Measurements from ENCODE around the gene KRT14. TPM values are rescaled to one million over a fixed set of nuclear protein-coding genes. Genes with fewer than 3 reads are reported as not detected.
"Not testable (repeated sequence)": the region's sequence is repeated elsewhere in the genome, so short reads cannot be mapped to it uniquely, and the experiment has no call there.

KRT14 gene
- total RNA-seq, 1 experiment from 2014 or later, result 6.1 TPM

- H3K4me3 ChIP-seq, DNase-seq, H3K9me3 ChIP-seq, H3K36me3 ChIP-seq, H3K27me3 ChIP-seq: not testable (repeated sequence)
Measured at GRCh38 chr17:41616486-41616885, 29.8 kb upstream of the KRT14 start.

- DNase-seq, result no peak
- Histone ChIP-seq H3K27me3 (no peaks in the 10 kb centered on the region), H3K9me3 (no peaks in the 10 kb centered on the region), H3K4me3 (no peak overlapping the region), H3K36me3 (no peaks in the 10 kb centered on the region)
Measured at GRCh38 chr17:41615454-41615853, 28.8 kb upstream of the KRT14 start.

GRCh38 chr17:41614767-41615166, 28.1 kb upstream of the KRT14 start:
- H3K36me3 ChIP-seq, H3K9me3 ChIP-seq, H3K4me3 ChIP-seq, DNase-seq, H3K27me3 ChIP-seq: not testable (repeated sequence)

GRCh38 chr17:41614098-41614497, 27.4 kb upstream of the KRT14 start:
- no peaks in the 10 kb centered on the region for H3K27me3 ChIP-seq
- H3K36me3 ChIP-seq, result no peaks in the 10 kb centered on the region
- no peaks in the 10 kb centered on the region for H3K9me3 ChIP-seq
- no peak for DNase-seq
- H3K4me3 ChIP-seq, result no peak overlapping the region

GRCh38 chr17:41613277-41614082, 26.8 kb upstream of the KRT14 start:
- H3K9me3 ChIP-seq, result no peaks in the 10 kb centered on the region
- no peak overlapping the region for H3K4me3 ChIP-seq
- H3K36me3 ChIP-seq, result no peaks in the 10 kb centered on the region
- no peak for DNase-seq
- H3K27me3 ChIP-seq, result no peaks in the 10 kb centered on the region

DNA sequence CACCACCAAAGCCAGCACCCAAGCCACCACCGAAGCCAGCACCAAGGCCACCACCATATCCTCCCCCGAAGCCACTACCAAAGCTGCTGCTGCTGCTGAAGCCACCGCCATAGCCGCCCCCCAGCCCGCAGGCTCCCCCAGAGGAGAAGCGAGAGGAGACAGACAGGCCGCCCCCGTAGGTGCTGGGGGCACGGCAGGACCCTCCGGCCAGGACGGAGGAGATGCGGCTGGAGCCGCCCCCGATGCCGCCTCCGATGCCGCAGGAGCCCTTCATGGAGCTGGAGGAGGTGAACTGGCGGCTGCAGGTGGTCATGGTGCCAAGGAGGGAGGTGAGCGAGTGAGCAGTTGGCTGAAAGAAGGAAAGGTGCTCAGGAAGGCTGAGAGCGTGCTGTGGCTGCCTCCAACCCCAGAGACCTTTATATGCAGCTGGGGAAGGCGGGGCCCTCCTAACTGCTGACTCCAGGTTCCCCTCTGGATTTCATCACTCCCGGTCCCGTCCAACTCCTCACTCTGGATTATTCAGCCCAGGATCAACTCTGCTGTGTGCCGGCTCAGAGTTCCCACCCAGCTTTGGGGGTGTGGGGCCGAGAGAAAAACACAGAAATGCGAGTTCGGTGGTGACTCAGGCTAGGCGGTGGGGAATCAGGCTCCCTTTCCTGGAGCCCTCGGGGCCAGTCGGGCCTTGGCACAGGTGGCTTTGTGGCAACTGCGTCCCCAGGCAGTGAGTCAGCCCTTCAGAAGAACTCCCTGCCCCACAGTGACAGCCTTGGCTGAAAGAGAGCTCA, 25.9 kb upstream of the KRT14 start, which contains the start of gene KRT16:
Gene KRT16 (minus strand): TSS at position 392 of the 785 bp plus-strand sequence. CDS start 79 bp downstream, at position 313.
- not testable (repeated sequence) for H3K36me3 ChIP-seq, H3K9me3 ChIP-seq, H3K4me3 ChIP-seq, H3K27me3 ChIP-seq
- DNase-seq, result peak; percentile 63

GRCh38 chr17:41610965-41611640, 24.4 kb upstream of the KRT14 start:
- DNase-seq, result no peak
- Histone ChIP-seq H3K9me3 (0 out of 2 replicates have a peak, but pooled peaks cover 2% of the 10 kb centered on the region), H3K4me3 (no peak overlapping the region), H3K27me3 (no peaks in the 10 kb centered on the region), H3K36me3 (no peaks in the 10 kb centered on the region)

DNA sequence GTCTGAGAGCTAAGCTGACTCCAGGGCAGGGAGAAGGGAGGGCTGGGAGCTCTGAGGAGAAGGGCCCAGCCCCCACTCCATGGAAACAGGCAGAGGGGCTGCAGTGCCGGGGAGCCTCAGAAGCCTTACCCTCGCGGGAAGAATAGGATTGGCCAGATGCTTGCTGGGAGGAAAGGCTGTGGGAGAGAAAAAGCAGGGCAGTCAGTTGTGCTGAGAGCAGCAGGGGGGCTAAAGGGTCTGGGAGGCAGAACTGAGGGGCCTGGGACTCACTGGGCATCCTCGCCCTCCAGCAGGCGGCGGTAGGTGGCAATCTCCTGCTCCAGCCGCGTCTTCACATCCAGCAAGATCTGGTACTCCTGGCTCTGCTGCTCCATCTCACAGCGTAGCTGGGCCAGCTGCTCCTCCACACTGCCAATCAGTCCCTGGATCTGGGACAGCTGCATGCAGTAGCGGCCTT, 23.4 kb upstream of the KRT14 start:
- H3K9me3 ChIP-seq, H3K27me3 ChIP-seq, H3K4me3 ChIP-seq, DNase-seq, H3K36me3 ChIP-seq: not testable (repeated sequence)

GRCh38 chr17:41606930-41607329, 20.2 kb upstream of the KRT14 start:
- not testable (repeated sequence) for H3K27me3 ChIP-seq, H3K9me3 ChIP-seq, H3K4me3 ChIP-seq, H3K36me3 ChIP-seq, DNase-seq

- Histone ChIP-seq H3K9me3 (0 out of 2 replicates have a peak, but pooled peaks cover 2% of the 10 kb centered on the region), H3K27me3 (no peaks in the 10 kb centered on the region), H3K4me3 (no peak overlapping the region), H3K36me3 (no peaks in the 10 kb centered on the region)
- no peak for DNase-seq
Measured at GRCh38 chr17:41602524-41602923, 15.8 kb upstream of the KRT14 start.

- DNase-seq, result no peak
- H3K4me3 ChIP-seq, result no peak overlapping the region
- H3K27me3 ChIP-seq, result no peaks in the 10 kb centered on the region
- no peaks in the 10 kb centered on the region for H3K36me3 ChIP-seq
- H3K9me3 ChIP-seq, result no peaks in the 10 kb centered on the region
Measured at GRCh38 chr17:41600318-41600717, 13.6 kb upstream of the KRT14 start.

GRCh38 chr17:41599680-41600079, 13.0 kb upstream of the KRT14 start:
- Histone ChIP-seq H3K36me3 (no peaks in the 10 kb centered on the region), H3K27me3 (no peaks in the 10 kb centered on the region)
- no peak for DNase-seq

DNA sequence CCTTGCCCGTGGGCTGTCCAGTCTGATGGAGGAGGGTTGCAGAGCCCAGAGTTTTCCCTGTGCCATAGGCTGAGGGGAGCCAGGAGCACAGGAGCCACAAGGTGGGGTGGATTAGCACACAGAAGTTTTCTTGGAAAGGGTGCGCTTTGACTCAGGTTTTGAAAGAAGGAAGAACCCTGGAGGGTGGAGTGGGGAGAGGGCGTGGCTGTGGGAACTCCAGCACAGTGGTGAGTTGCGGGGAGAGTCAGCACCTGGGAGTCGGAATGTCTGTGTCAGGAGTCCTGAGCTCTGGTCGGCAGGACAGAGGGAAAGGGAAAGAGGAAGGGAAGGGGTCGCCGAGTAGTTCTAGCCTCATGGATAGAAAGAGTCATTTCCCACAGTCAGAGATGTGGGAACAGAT, 8.9 kb upstream of the KRT14 start:
- no peaks in the 10 kb centered on the region for H3K36me3 ChIP-seq
- no peak for DNase-seq
- H3K27me3 ChIP-seq, result no peaks in the 10 kb centered on the region

More at GRCh38 chr17:41599680-41600079, 13.0 kb upstream of the KRT14 start:
- no peak overlapping the region for H3K4me3 ChIP-seq
- H3K9me3 ChIP-seq, result no peaks in the 10 kb centered on the region

DNA sequence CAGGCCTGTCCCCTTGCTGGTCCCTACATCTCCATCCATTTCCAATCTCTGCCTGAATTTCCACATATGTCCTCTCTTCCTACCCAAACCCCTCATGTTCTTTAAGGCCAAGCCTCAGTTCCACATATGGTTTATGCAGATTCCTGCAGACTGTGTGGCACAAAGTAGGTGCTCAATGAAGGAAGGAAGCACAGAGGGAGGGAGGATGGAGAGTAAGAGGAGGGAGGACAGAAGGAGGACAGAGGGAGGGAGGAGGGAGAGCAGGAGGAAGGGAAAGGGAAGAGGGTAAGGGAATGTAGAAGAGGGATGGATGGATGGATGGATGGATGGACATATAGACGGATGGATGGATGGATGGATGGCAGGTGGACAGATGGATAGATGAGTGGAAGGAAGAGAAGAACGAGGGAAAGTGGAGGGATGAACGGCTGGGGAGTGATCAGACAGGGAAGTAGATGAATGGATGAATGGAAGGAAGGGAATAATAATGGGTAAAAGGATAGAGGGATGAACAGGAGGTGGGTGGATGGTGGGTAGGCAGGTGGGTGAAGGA, 7.7 kb upstream of the KRT14 start:
- DNase-seq, result no peak
- Histone ChIP-seq H3K4me3 (no peak overlapping the region), H3K36me3 (no peaks in the 10 kb centered on the region), H3K9me3 (no peaks in the 10 kb centered on the region), H3K27me3 (no peaks in the 10 kb centered on the region)

More for the DNA sequence above, 8.9 kb upstream of the KRT14 start:
- Histone ChIP-seq H3K9me3 (no peaks in the 10 kb centered on the region), H3K4me3 (no peak overlapping the region)

GRCh38 chr17:41593306-41593981, 6.7 kb upstream of the KRT14 start:
- no peak for DNase-seq
- no peak overlapping the region for H3K4me3 ChIP-seq

DNA sequence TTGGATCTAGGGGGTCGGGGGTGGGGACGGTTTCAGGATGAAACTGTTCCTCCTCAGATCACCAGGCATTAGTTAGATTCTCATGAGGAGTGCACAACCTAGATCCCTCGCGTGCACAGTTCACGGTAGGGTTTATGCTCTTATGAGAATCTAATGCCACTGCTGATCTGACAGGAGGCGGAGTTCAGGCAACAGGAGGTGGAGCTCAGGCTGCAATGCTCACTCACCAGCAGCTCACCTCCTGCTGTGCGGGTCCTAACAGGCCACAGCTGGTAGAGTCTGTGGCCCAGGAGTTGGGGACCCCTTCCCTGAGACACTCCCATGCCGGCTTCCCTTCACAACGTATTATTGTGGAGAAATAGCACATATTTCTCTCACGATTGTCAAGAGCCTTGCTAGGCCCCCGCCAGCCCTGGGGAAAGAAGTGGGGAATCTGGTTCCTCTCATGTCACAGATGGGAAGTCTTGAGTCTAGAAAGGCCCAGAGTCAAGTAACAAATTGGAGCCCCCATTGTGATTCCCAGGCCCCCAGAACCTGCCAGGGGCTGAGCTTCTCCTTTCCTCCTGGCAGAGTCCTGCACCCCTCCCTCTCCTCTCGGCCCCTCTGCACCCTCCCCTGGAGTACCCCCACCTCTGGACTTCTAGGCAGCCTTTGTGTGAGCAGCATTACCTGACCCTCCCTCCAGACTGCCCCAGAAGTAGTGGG, 6.1 kb upstream of the KRT14 start:
- H3K4me3 ChIP-seq, result no peak overlapping the region
- no peaks in the 10 kb centered on the region for H3K36me3 ChIP-seq
- no peaks in the 10 kb centered on the region for H3K27me3 ChIP-seq
- H3K9me3 ChIP-seq, result no peaks in the 10 kb centered on the region
- no peak for DNase-seq

More at GRCh38 chr17:41593306-41593981, 6.7 kb upstream of the KRT14 start:
- Histone ChIP-seq H3K27me3 (no peaks in the 10 kb centered on the region), H3K36me3 (no peaks in the 10 kb centered on the region), H3K9me3 (no peaks in the 10 kb centered on the region)
